ENCODE results near the gene VCL.

DNA sequence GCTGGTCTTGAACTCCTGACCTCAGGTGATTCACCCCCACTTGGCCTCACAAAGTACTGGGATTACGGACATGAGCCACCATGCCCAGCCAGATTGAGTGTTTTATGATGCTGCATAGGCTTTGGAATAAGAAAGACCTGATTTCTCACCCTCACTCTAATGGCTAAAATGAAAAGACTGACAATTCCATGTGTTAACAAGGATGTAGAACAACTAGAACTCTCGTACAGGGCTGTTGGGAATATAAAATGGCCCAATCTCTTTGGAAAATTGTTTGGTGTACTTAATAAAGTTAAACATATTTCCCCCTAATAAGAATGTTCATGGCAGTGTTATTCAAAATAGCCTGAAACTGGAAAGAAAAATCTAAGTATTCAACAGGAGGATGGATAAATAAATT, 43.2 kb upstream of the VCL start:
- TF ChIP-seq, protein P1, sequence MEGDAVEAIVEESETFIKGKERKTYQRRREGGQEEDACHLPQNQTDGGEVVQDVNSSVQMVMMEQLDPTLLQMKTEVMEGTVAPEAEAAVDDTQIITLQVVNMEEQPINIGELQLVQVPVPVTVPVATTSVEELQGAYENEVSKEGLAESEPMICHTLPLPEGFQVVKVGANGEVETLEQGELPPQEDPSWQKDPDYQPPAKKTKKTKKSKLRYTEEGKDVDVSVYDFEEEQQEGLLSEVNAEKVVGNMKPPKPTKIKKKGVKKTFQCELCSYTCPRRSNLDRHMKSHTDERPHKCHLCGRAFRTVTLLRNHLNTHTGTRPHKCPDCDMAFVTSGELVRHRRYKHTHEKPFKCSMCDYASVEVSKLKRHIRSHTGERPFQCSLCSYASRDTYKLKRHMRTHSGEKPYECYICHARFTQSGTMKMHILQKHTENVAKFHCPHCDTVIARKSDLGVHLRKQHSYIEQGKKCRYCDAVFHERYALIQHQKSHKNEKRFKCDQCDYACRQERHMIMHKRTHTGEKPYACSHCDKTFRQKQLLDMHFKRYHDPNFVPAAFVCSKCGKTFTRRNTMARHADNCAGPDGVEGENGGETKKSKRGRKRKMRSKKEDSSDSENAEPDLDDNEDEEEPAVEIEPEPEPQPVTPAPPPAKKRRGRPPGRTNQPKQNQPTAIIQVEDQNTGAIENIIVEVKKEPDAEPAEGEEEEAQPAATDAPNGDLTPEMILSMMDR (IDR thresholded peaks at IDR 0.05): no peak
- TF ChIP-seq POLR2A (IDR thresholded peaks at IDR 0.05): no peak
